ENCODE results near the gene CTSZ. TPM values are rescaled to one million over a fixed set of nuclear protein-coding genes. Genes with fewer than 3 reads are reported as not detected.

The CTSZ gene
- total and polyA plus RNA-seq, 10 of the 15 experiments (the other 5 are each of a cell fraction or from before 2014, with no cell fraction given) = 6.0 to 301 (median 154) TPM

- TF ChIP-seq, protein P1, sequence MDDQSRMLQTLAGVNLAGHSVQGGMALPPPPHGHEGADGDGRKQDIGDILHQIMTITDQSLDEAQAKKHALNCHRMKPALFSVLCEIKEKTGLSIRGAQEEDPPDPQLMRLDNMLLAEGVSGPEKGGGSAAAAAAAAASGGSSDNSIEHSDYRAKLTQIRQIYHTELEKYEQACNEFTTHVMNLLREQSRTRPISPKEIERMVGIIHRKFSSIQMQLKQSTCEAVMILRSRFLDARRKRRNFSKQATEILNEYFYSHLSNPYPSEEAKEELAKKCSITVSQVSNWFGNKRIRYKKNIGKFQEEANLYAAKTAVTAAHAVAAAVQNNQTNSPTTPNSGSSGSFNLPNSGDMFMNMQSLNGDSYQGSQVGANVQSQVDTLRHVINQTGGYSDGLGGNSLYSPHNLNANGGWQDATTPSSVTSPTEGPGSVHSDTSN (IDR thresholded peaks at IDR 0.05; ENCODE audit: insufficient replicate concordance, low read depth, low read length) = peak; percentile 94
- TF ChIP-seq, protein P2, sequence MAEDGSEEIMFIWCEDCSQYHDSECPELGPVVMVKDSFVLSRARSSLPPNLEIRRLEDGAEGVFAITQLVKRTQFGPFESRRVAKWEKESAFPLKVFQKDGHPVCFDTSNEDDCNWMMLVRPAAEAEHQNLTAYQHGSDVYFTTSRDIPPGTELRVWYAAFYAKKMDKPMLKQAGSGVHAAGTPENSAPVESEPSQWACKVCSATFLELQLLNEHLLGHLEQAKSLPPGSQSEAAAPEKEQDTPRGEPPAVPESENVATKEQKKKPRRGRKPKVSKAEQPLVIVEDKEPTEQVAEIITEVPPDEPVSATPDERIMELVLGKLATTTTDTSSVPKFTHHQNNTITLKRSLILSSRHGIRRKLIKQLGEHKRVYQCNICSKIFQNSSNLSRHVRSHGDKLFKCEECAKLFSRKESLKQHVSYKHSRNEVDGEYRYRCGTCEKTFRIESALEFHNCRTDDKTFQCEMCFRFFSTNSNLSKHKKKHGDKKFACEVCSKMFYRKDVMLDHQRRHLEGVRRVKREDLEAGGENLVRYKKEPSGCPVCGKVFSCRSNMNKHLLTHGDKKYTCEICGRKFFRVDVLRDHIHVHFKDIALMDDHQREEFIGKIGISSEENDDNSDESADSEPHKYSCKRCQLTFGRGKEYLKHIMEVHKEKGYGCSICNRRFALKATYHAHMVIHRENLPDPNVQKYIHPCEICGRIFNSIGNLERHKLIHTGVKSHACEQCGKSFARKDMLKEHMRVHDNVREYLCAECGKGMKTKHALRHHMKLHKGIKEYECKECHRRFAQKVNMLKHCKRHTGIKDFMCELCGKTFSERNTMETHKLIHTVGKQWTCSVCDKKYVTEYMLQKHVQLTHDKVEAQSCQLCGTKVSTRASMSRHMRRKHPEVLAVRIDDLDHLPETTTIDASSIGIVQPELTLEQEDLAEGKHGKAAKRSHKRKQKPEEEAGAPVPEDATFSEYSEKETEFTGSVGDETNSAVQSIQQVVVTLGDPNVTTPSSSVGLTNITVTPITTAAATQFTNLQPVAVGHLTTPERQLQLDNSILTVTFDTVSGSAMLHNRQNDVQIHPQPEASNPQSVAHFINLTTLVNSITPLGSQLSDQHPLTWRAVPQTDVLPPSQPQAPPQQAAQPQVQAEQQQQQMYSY (CRISPR knock-in tag; IDR thresholded peaks at IDR 0.05) = 0 out of 2 replicates have a peak, but pooled peaks have one; percentile 30
- TF ChIP-seq MEF2A (IDR thresholded peaks at IDR 0.05; ENCODE audit: insufficient read depth, low read depth, low read length) = peak; percentile 44; the same call in 1 of the 2 replicates
- TF ChIP-seq NRF1 (conservative IDR thresholded peaks at IDR 0.05; ENCODE audit: low read depth, low read length) = no peak
- peak in 1 of 2 experiments; percentile 48; a peak in 2 of 4 replicates for TF ChIP-seq EP300 (IDR thresholded peaks at IDR 0.05; ENCODE audit: borderline replicate concordance in 1 of 2, control insufficient read depth in 1 of 2, low read depth in 2 of 2, low read length in 2 of 2)
- peak; percentile 50; the same call in 1 of the 2 replicates for TF ChIP-seq RFX5 (IDR thresholded peaks at IDR 0.05; ENCODE audit: low read depth, low read length)
- peak; percentile 36 for TF ChIP-seq MXI1 (IDR thresholded peaks at IDR 0.05; ENCODE audit: low read depth, low read length)
- TF ChIP-seq MTA2 (IDR thresholded peaks at IDR 0.05; ENCODE audit: low read depth) = no peak
- TF ChIP-seq SMC3 (IDR thresholded peaks at IDR 0.05; ENCODE audit: borderline replicate concordance, low read length) = 0 out of 2 replicates have a peak, but pooled peaks have one; percentile 9
- TF ChIP-seq POLR2AphosphoS2 (IDR thresholded peaks at IDR 0.05; ENCODE audit: low read depth, low read length) = peak; percentile 80; the same call in 1 of the 2 replicates
- TF ChIP-seq ZNF24 (IDR thresholded peaks at IDR 0.05) = 0 out of 2 replicates have a peak, but pooled peaks have one; percentile 14
- TF ChIP-seq ZZZ3 (IDR thresholded peaks at IDR 0.05; ENCODE audit: control insufficient read depth, insufficient read length, low read depth) = no peak
- peak; percentile 40; the same call in 1 of the 2 replicates for TF ChIP-seq SPI1 (IDR thresholded peaks at IDR 0.05; ENCODE audit: borderline replicate concordance, insufficient read depth, low read depth, low read length)
- peak; percentile 20; the same call in 1 of the 2 replicates for TF ChIP-seq PAX5 (IDR thresholded peaks at IDR 0.05; ENCODE audit: borderline replicate concordance, low read depth, low read length)
- TF ChIP-seq YY1 (IDR thresholded peaks at IDR 0.05; ENCODE audit: low read depth, low read length) = peak; percentile 94
- TF ChIP-seq JUND (IDR thresholded peaks at IDR 0.05; ENCODE audit: low read depth, low read length) = no peak
- TF ChIP-seq, protein P3, sequence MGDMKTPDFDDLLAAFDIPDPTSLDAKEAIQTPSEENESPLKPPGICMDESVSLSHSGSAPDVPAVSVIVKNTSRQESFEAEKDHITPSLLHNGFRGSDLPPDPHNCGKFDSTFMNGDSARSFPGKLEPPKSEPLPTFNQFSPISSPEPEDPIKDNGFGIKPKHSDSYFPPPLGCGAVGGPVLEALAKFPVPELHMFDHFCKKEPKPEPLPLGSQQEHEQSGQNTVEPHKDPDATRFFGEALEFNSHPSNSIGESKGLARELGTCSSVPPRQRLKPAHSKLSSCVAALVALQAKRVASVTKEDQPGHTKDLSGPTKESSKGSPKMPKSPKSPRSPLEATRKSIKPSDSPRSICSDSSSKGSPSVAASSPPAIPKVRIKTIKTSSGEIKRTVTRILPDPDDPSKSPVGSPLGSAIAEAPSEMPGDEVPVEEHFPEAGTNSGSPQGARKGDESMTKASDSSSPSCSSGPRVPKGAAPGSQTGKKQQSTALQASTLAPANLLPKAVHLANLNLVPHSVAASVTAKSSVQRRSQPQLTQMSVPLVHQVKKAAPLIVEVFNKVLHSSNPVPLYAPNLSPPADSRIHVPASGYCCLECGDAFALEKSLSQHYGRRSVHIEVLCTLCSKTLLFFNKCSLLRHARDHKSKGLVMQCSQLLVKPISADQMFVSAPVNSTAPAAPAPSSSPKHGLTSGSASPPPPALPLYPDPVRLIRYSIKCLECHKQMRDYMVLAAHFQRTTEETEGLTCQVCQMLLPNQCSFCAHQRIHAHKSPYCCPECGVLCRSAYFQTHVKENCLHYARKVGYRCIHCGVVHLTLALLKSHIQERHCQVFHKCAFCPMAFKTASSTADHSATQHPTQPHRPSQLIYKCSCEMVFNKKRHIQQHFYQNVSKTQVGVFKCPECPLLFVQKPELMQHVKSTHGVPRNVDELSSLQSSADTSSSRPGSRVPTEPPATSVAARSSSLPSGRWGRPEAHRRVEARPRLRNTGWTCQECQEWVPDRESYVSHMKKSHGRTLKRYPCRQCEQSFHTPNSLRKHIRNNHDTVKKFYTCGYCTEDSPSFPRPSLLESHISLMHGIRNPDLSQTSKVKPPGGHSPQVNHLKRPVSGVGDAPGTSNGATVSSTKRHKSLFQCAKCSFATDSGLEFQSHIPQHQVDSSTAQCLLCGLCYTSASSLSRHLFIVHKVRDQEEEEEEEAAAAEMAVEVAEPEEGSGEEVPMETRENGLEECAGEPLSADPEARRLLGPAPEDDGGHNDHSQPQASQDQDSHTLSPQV (IDR thresholded peaks at IDR 0.05) = peak; percentile 93
- TF ChIP-seq CREM (IDR thresholded peaks at IDR 0.05; ENCODE audit: low read depth) = 0 out of 2 replicates have a peak, but pooled peaks have one; percentile 14
- peak; percentile 94 for TF ChIP-seq POLR2AphosphoS5 (IDR thresholded peaks at IDR 0.05; ENCODE audit: low read length)
Observed at GRCh38 chr20:59032023-59032712, 25.1 kb upstream of the CTSZ start, which contains the start of gene ATP5F1E (continued).

Data from GM12878 (cell line).